B cell (primary cell): Measurements from ENCODE around the gene ZC3H11A. TPM values are rescaled to one million over a fixed set of nuclear protein-coding genes. Genes with fewer than 3 reads are reported as not detected.
A peak's percentile ranks its signal among the peaks of the same experiment; 100 is the strongest.

Source experiments
- ATAC-seq: fragments of 200-7000 bp; cut with Tn5 transposase; one replicate; pipeline ENCODE4 v1.10.0; 2021; ENCODE audit warnings: low read depth, mild to moderate bottlenecking, moderate number of reproducible peaks, moderate library complexity
- CTCF ChIA-PET: fragments of 350-600 bp; sonication (Branson Sonifier 250); formaldehyde crosslinking; loops from one replicate; lab custom pipeline; 2021; ENCODE audit warnings: antibody characterized with exemption, inconsistent platforms; lab: Charles Lee
- POLR2A ChIA-PET: fragments of 350-600 bp; sonication (Branson Sonifier 250); formaldehyde crosslinking; loops from one replicate; lab custom pipeline; 2021; ENCODE audit warnings: antibody characterized with exemption; lab: Charles Lee
- DNase-seq: peaks from one replicate; pipeline ENCODE4 v3.0.0; 2013
- H2AFZ ChIP-seq: 2 replicates; pipeline ENCODE4 v1.6.1; 2012; ENCODE audit warnings: mild to moderate bottlenecking, low read depth, low read length; ENCODE audit not compliant: insufficient read depth, poor library complexity, severe bottlenecking
- H3K27ac ChIP-seq, 2 donors: 1 replicate in 1 of 2; 2 replicates in 1 of 2; pipeline ENCODE4 v1.5.1; 2012 to 2013; ENCODE audit warnings: low read length in 2 of 2, mild to moderate bottlenecking in 2 of 2, moderate library complexity in 1 of 2
- H3K27me3 ChIP-seq, 4 experiments: fragments of 200-600 bp in 1 of 4; sonication (generic) in 1 of 4; replicated peaks in 1 of 4; 1 replicate in 2 of 4; 2 replicates in 2 of 4; pipeline versions ENCODE4 v1.6.1 to v1.7.0; 2013 to 2016; ENCODE audit warnings: low read length in 3 of 4, mild to moderate bottlenecking in 2 of 4, mixed read lengths in 1 of 4, moderate library complexity in 1 of 4; ENCODE audit not compliant: insufficient read depth in 4 of 4, control insufficient read depth in 3 of 4; ENCODE audit errors: control extremely low read depth in 1 of 4
- H3K36me3 ChIP-seq, 2 experiments: replicated peaks in 1 of 2; 1 replicate in 1 of 2; 2 replicates in 1 of 2; pipeline versions ENCODE4 v1.6.1 to v1.7.1; 2013; ENCODE audit warnings: low read length in 1 of 2; ENCODE audit not compliant: insufficient read depth in 2 of 2, control insufficient read depth in 1 of 2; ENCODE audit errors: control extremely low read depth in 1 of 2, extremely low read depth in 1 of 2
- H3K4me1 ChIP-seq, 2 donors: fragments of 200-600 bp in 1 of 2; sonication (generic) in 1 of 2; 1 replicate in 1 of 2; 2 replicates in 1 of 2; pipeline versions ENCODE4 v1.5.1 to v1.6.1; 2013 to 2017; ENCODE audit warnings: low read length in 2 of 2; ENCODE audit not compliant: control insufficient read depth in 2 of 2, insufficient read depth in 2 of 2
- H3K4me2 ChIP-seq: replicated peaks from 2 replicates; pipeline ENCODE3; 2012; ENCODE audit warnings: mild to moderate bottlenecking, low read depth, low read length; ENCODE audit not compliant: poor library complexity, severe bottlenecking
- H3K4me3 ChIP-seq, 5 experiments: fragments of 200-600 bp in 1 of 5; sonication (generic) in 1 of 5; 1 replicate in 3 of 5; 2 replicates in 2 of 5; pipeline versions ENCODE4 v1.5.1 to v1.7.0; 2011 to 2016; ENCODE audit warnings: low read length in 4 of 5, mild to moderate bottlenecking in 4 of 5, low read depth in 2 of 5, control low read depth in 1 of 5, moderate library complexity in 1 of 5; ENCODE audit not compliant: insufficient read depth in 1 of 5; ENCODE audit errors: control extremely low read depth in 1 of 5, extremely low read depth in 1 of 5
- H3K79me2 ChIP-seq: fragments of 200-600 bp; sonication (generic); one replicate; pipeline ENCODE4 v1.6.0; 2016; ENCODE audit warnings: low read length; ENCODE audit not compliant: control insufficient read depth, insufficient read depth
- H3K9ac ChIP-seq: fragments of 200-600 bp; sonication (generic); 2 replicates; pipeline ENCODE4 v1.6.1; 2017; ENCODE audit warnings: mild to moderate bottlenecking, low read length, moderate library complexity
- H3K9me3 ChIP-seq, 3 donors: one replicate each; pipeline versions ENCODE4 v1.6.1 to v1.7.1; 2013; ENCODE audit warnings: low read length in 2 of 3; ENCODE audit not compliant: control insufficient read depth in 2 of 3, insufficient read depth in 1 of 3; ENCODE audit errors: control extremely low read depth in 1 of 3
- H4K20me1 ChIP-seq: 2 replicates; pipeline ENCODE4 v1.6.0; 2012; ENCODE audit warnings: mild to moderate bottlenecking, low read length; ENCODE audit not compliant: insufficient read depth, control insufficient read depth, poor library complexity, severe bottlenecking
- H3K27ac Mint-ChIP-seq: one replicate; pipeline ENCODE4 v1.8.0; 2021; ENCODE audit warnings: mixed read lengths
- H3K27me3 Mint-ChIP-seq: one replicate; pipeline ENCODE4 v1.8.0; 2021; ENCODE audit warnings: mixed read lengths
- H3K4me1 Mint-ChIP-seq: one replicate; pipeline ENCODE4 v1.8.0; 2021; ENCODE audit warnings: mixed read lengths
- H3K4me3 Mint-ChIP-seq: one replicate; pipeline ENCODE4 v1.8.0; 2021; ENCODE audit warnings: mixed read lengths
- H3K9me3 Mint-ChIP-seq: one replicate; pipeline ENCODE4 v1.8.0; 2022; ENCODE audit warnings: mixed read lengths; ENCODE audit not compliant: insufficient read depth
- EZH2 ChIP-seq: IDR thresholded peaks from 2 replicates; pipeline ENCODE4 v1.6.1; 2012; ENCODE audit warnings: borderline replicate concordance, low read depth, mild to moderate bottlenecking, moderate library complexity, low read length; ENCODE audit not compliant: insufficient read depth, poor library complexity, severe bottlenecking
- WGBS: methylation state at CpG from one replicate; pipeline ENCODE4 v1.1.5; 2013; ENCODE audit warnings: missing lambda C conversion rate; ENCODE audit not compliant: insufficient coverage; 5-methylcytosine and 5-hydroxymethylcytosine counted together
- intact Hi-C: fragments of 100-400 bp; cut with micrococcal nuclease; formaldehyde crosslinking; loops from one replicate; pipeline ENCODE4 v1.10.0; 2022
- polyA plus RNA-seq: library from polyadenylated mRNA; depleted of rRNA; stranded (reverse); fragments of >200 nt; gene quantifications from 2 replicates; pipeline ENCODE4 v1.2.3, GENCODE V29; 2012
- total RNA-seq, 2 donors: library from RNA; stranded (reverse); fragments of 120-200 nt in 1 of 2; gene quantifications; 1 replicate in 1 of 2; 2 replicates in 1 of 2; pipeline versions ENCODE4 v1.2.3 to v1.2.4, GENCODE V29; 2013 to 2022
- TF ChIP-seq, protein P1 (sequence below): fragments of 200-600 bp; IDR thresholded peaks from one replicate; pipeline ENCODE4 v1.8.0; 2022; ENCODE audit warnings: antibody characterized with exemption, mild to moderate bottlenecking

ZC3H11A gene
- total and polyA plus RNA-seq, 2 donors (not counting 1 experiment from before 2014, with no cell fraction given) = 72.1 to 130 TPM

DNA sequence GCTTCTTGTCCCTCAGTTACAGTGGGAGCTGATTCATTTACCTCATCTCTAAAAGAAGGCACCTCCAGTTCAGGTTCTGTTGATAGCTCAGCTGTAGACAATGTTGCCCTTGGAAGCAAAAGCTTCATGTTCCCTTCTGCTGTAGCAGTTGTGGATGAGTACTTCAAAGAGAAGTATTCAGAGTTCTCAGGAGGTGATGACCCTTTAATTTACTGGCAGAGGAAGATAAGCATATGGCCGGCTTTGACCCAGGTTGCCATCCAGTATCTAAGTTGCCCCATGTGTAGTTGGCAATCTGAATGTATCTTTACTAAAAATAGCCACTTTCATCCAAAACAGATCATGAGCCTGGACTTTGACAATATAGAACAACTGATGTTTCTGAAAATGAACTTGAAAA is 4.5 kb downstream of the ZC3H11A start:
- no peaks in the 10 kb centered on the region for H3K27me3 ChIP-seq
- H3K27ac ChIP-seq = no peak overlapping the region
- no peak overlapping the region for H2AFZ ChIP-seq
- no peaks in the 10 kb centered on the region for H3K9me3 ChIP-seq
- no peak overlapping the region for H3K4me3 ChIP-seq
- peaks cover 4 to 57% of the 10 kb centered on the region in 2 experiments for H3K36me3 ChIP-seq
- no peak for TF ChIP-seq EZH2
- TF ChIP-seq, protein P1, sequence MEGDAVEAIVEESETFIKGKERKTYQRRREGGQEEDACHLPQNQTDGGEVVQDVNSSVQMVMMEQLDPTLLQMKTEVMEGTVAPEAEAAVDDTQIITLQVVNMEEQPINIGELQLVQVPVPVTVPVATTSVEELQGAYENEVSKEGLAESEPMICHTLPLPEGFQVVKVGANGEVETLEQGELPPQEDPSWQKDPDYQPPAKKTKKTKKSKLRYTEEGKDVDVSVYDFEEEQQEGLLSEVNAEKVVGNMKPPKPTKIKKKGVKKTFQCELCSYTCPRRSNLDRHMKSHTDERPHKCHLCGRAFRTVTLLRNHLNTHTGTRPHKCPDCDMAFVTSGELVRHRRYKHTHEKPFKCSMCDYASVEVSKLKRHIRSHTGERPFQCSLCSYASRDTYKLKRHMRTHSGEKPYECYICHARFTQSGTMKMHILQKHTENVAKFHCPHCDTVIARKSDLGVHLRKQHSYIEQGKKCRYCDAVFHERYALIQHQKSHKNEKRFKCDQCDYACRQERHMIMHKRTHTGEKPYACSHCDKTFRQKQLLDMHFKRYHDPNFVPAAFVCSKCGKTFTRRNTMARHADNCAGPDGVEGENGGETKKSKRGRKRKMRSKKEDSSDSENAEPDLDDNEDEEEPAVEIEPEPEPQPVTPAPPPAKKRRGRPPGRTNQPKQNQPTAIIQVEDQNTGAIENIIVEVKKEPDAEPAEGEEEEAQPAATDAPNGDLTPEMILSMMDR = no peak
- no peak for DNase-seq
- ChIA-PET POLR2A (no interaction called here), CTCF (no interaction called here)
- Mint-ChIP-seq H3K27ac (no peak overlapping the region), H3K27me3 (no peaks in the 10 kb centered on the region), H3K9me3 (no peaks in the 10 kb centered on the region), H3K4me1 (peaks cover 67% of the 10 kb centered on the region), H3K4me3 (no peak overlapping the region)
- H3K4me2 ChIP-seq = peak overlapping the region; percentile 10
- intact Hi-C loops = loop anchor here (10.0 kb wide), 2 partner anchors 775 to 845 kb away; partner anchors contain the start of genes ADIPOR1 and PPFIA4
- H3K9ac ChIP-seq = no peak overlapping the region
- H4K20me1 ChIP-seq = peaks cover 55% of the 10 kb centered on the region
- H3K4me1 ChIP-seq = peaks cover 39% of the 10 kb centered on the region in 2 donors
- WGBS = no CpG with 5 or more reads among the region's 1 CpG
- ATAC-seq = no peak
- peaks cover 93% of the 10 kb centered on the region for H3K79me2 ChIP-seq

DNA sequence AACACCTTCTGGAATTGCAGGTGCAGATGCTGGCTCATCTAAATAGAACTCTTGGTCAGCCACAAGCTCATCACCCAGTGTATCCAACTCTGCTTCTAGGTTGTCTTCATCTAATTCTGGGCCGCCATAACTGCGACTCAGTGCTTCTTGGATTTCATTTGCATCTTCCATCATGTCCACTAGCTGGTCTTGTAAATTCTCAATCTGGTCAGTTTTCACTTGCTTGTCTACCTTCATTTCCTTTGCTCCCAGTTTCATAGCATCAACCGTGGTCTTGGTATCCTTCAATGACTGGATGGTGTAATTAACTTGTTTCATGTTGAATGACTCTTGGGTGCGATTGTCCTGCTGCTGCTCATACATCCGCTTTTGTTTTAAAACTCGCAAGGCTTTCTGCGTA is 10.3 kb downstream of the ZC3H11A start:
- Histone ChIP-seq H3K79me2 (peaks cover 97% of the 10 kb centered on the region), H4K20me1 (peaks cover 60% of the 10 kb centered on the region), H3K4me3 (no peak overlapping the region), H2AFZ (no peak overlapping the region), H3K4me1 (peaks cover 4 to 5% of the 10 kb centered on the region in 2 donors), H3K27ac (no peak overlapping the region), H3K9me3 (no peaks in the 10 kb centered on the region), H3K36me3 (peaks cover 5 to 56% of the 10 kb centered on the region in 2 experiments), H3K9ac (no peak overlapping the region), H3K4me2 (no peak overlapping the region), H3K27me3 (no peaks in the 10 kb centered on the region)
- TF ChIP-seq, protein P1 = no peak
- TF ChIP-seq EZH2 = no peak
- H3K27ac Mint-ChIP-seq = no peak overlapping the region
- POLR2A ChIA-PET = no interaction called here
- H3K4me1 Mint-ChIP-seq = peaks cover 34% of the 10 kb centered on the region
- H3K9me3 Mint-ChIP-seq = no peaks in the 10 kb centered on the region
- 99% methylated on average over 6 of the region's 7 CpGs for WGBS
- intact Hi-C loops = no loop called here
- CTCF ChIA-PET = no interaction called here
- DNase-seq (no peak), ATAC-seq (no peak)
- H3K4me3 Mint-ChIP-seq = no peak overlapping the region
- H3K27me3 Mint-ChIP-seq = no peaks in the 10 kb centered on the region
